ENCODE measurements around the gene IFNB1. TPM values are rescaled to one million over a fixed set of nuclear protein-coding genes. Genes with fewer than 3 reads are reported as not detected.

Gene IFNB1
- total RNA-seq, 1 experiment from 2014 or later = not detected

DNA sequence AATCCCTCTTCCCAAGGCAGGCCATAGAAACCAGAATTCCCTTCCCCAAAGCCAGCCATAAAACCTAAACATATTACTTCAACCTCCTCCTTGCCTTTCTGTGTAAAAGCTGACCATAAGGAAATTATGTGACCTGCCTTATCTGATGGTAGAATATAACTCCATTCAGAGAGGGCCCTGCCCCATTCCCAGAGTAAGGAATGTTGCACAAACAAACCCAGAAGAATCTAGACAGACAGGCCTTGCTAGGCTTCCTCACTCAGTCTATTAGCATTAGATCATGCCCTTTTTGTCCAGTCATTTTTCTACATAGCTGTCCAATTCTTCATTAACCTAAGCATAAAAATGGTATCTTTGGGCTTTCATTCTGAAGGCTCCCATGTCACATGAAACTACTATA, 17.8 kb upstream of the IFNB1 start:
- Histone ChIP-seq H3K4me2 (ENCODE audit: insufficient read depth, insufficient read length, low read length) (no peak overlapping the region), H2BK5ac (ENCODE audit: insufficient read length, low read length) (no peak overlapping the region), H4K5ac (ENCODE audit: insufficient read length, low read depth, low read length) (no peak overlapping the region), H3K9me3 (ENCODE audit: control insufficient read depth, low read depth, low read length) (no peaks in the 10 kb centered on the region), H3K23ac (ENCODE audit: insufficient read length, low read depth, low read length) (no peak overlapping the region), H2BK15ac (ENCODE audit: low read depth, low read length) (no peak overlapping the region), H3K18ac (ENCODE audit: insufficient read length, low read depth, low read length) (no peak overlapping the region), H4K91ac (ENCODE audit: insufficient read length, low read depth, low read length) (no peak overlapping the region), H3K56ac (ENCODE audit: insufficient read length, low read depth, low read length) (no peak overlapping the region), H3K9ac (ENCODE audit: extremely low read depth, insufficient read length, low read length) (no peak overlapping the region), H2AFZ (ENCODE audit: low read length) (no peak overlapping the region), H3K27me3 (ENCODE audit: insufficient read depth, low read length) (no peaks in the 10 kb centered on the region; the same call in 1 of the 2 replicates), H3K27ac (ENCODE audit: insufficient read length, low read depth, low read length) (no peak overlapping the region), H3K79me2 (ENCODE audit: insufficient read depth, low read length) (no peaks in the 10 kb centered on the region), H2BK120ac (ENCODE audit: low read depth, low read length, poor library complexity, severe bottlenecking) (no peak overlapping the region), H3K14ac (ENCODE audit: insufficient read depth, low read length) (no peak overlapping the region), H3K4ac (ENCODE audit: low read depth, low read length) (no peak overlapping the region), H3K79me1 (ENCODE audit: insufficient read depth, low read depth, low read length, poor library complexity, severe bottlenecking) (no peaks in the 10 kb centered on the region), H3K23me2 (ENCODE audit: insufficient read length, low read depth, low read length, poor library complexity, severe bottlenecking) (no peaks in the 10 kb centered on the region), H3K4me1 (ENCODE audit: insufficient read depth, low read length) (no peaks in the 10 kb centered on the region; the same call in 1 of the 2 replicates), H4K8ac (replicated peaks; ENCODE audit: insufficient read length, low read depth, low read length) (no peak overlapping the region), H2BK12ac (ENCODE audit: insufficient read length, low read depth, low read length) (no peak overlapping the region), H3T11ph (ENCODE audit: low read length) (no peak overlapping the region), H2BK20ac (ENCODE audit: low read depth, low read length, poor library complexity, severe bottlenecking) (no peak overlapping the region), H4K20me1 (ENCODE audit: control insufficient read depth, insufficient read depth, insufficient read length) (no peaks in the 10 kb centered on the region), H2AK5ac (ENCODE audit: insufficient read length, low read length) (no peak overlapping the region)
- H3K4me3 Mint-ChIP-seq = no peak overlapping the region
- TF ChIP-seq, protein P1, sequence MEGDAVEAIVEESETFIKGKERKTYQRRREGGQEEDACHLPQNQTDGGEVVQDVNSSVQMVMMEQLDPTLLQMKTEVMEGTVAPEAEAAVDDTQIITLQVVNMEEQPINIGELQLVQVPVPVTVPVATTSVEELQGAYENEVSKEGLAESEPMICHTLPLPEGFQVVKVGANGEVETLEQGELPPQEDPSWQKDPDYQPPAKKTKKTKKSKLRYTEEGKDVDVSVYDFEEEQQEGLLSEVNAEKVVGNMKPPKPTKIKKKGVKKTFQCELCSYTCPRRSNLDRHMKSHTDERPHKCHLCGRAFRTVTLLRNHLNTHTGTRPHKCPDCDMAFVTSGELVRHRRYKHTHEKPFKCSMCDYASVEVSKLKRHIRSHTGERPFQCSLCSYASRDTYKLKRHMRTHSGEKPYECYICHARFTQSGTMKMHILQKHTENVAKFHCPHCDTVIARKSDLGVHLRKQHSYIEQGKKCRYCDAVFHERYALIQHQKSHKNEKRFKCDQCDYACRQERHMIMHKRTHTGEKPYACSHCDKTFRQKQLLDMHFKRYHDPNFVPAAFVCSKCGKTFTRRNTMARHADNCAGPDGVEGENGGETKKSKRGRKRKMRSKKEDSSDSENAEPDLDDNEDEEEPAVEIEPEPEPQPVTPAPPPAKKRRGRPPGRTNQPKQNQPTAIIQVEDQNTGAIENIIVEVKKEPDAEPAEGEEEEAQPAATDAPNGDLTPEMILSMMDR (conservative IDR thresholded peaks at IDR 0.05) = no peak
- H3K27me3 Mint-ChIP-seq (ENCODE audit: low read depth) = no peaks in the 10 kb centered on the region; the same call in 1 of the 2 replicates
- H3K9me3 Mint-ChIP-seq = no peaks in the 10 kb centered on the region
- no peak for DNase-seq
- no peak overlapping the region for H3K27ac Mint-ChIP-seq
- H3K4me1 Mint-ChIP-seq = 0 out of 4 replicates have a peak, but pooled peaks cover 0 to 6% of the 10 kb centered on the region in 2 experiments
- no peaks in the 10 kb centered on the region for H3K36me3 Mint-ChIP-seq (ENCODE audit: insufficient read depth in 1 of 3, low read depth in 3 of 3)

All from H9 (cell line).